ENCODE data around the gene UBE2O. TPM values are rescaled to one million over a fixed set of nuclear protein-coding genes. Genes with fewer than 3 reads are reported as not detected.
A peak's percentile ranks its signal among the peaks of the same experiment; 100 is the strongest.

The UBE2O gene
- 12.3 and 13.3 TPM in 2 replicates for total RNA-seq

- DNase-seq (ENCODE audit: low read depth in 2 of 2): peak; percentile 86 to 91
Observed at GRCh38 chr17:76452660-76453430, at the start of gene UBE2O. TSS of gene UBE2O (minus strand) at chr17:76453152. CDS start at chr17:76453141, 11 bp downstream.

- DNase-seq (ENCODE audit: low read depth in 2 of 2): no peak
Observed at GRCh38 chr17:76501827-76502307, 48.9 kb upstream of the UBE2O start.

GRCh38 chr17:76501018-76501826 is 48.3 kb upstream of the UBE2O start, which contains the start of gene RHBDF2:
TSS of gene RHBDF2 (minus strand) at chr17:76501423. CDS start at chr17:76481524, 19,899 bp downstream.
- peak; percentile 72 to 80 for DNase-seq (ENCODE audit: low read depth in 2 of 2)

GRCh38 chr17:76500747-76501017 is 47.7 kb upstream of the UBE2O start:
- DNase-seq (ENCODE audit: low read depth in 2 of 2): no peak

- DNase-seq (ENCODE audit: low read depth in 2 of 2): peak in 1 of 2 donors; percentile 33
Observed at GRCh38 chr17:76500074-76500746, 47.3 kb upstream of the UBE2O start.

- DNase-seq (ENCODE audit: low read depth in 2 of 2): peak; percentile 30
Observed at GRCh38 chr17:76499267-76499667, 46.3 kb upstream of the UBE2O start.

- no peak for DNase-seq (ENCODE audit: low read depth in 2 of 2)
Observed at GRCh38 chr17:76498876-76499251, 45.9 kb upstream of the UBE2O start.

- peak; percentile 92 to 95 for DNase-seq (ENCODE audit: low read depth in 2 of 2)
Observed at GRCh38 chr17:76497979-76498875, 45.3 kb upstream of the UBE2O start.

GRCh38 chr17:76497699-76497978 is 44.7 kb upstream of the UBE2O start:
- no peak for DNase-seq (ENCODE audit: low read depth in 2 of 2)

GRCh38 chr17:76496464-76496863 is 43.5 kb upstream of the UBE2O start:
- no peak for DNase-seq (ENCODE audit: low read depth in 2 of 2)

- DNase-seq (ENCODE audit: low read depth in 2 of 2): no peak
Observed at GRCh38 chr17:76495663-76496400, 42.9 kb upstream of the UBE2O start.

GRCh38 chr17:76493505-76494167 is 40.7 kb upstream of the UBE2O start:
- no peak for DNase-seq (ENCODE audit: low read depth in 2 of 2)

GRCh38 chr17:76492989-76493501 is 40.1 kb upstream of the UBE2O start:
- peak; percentile 72 to 91 for DNase-seq (ENCODE audit: low read depth in 2 of 2)

- no peak for DNase-seq (ENCODE audit: low read depth in 2 of 2)
Observed at GRCh38 chr17:76492123-76492988, 39.4 kb upstream of the UBE2O start.

- no peak for DNase-seq (ENCODE audit: low read depth in 2 of 2)
Observed at GRCh38 chr17:76491271-76492122, 38.5 kb upstream of the UBE2O start.

GRCh38 chr17:76490112-76490710 is 37.3 kb upstream of the UBE2O start:
- no peak for DNase-seq (ENCODE audit: low read depth in 2 of 2)

- DNase-seq (ENCODE audit: low read depth in 2 of 2): no peak
Observed at GRCh38 chr17:76487451-76488192, 34.7 kb upstream of the UBE2O start.
